ENCODE results near the gene AP1S3. TPM values are rescaled to one million over a fixed set of nuclear protein-coding genes. Genes with fewer than 3 reads are reported as not detected.
A peak's percentile ranks its signal among the peaks of the same experiment; 100 is the strongest.

Gene AP1S3
- total and polyA plus RNA-seq, 4 experiments from 2014 or later, result 0.96 to 2.6 (median 1.2) TPM

- Mint-ChIP-seq H3K4me1 (no peaks in the 10 kb centered on the region), H3K4me3 (no peak overlapping the region), H3K27me3 (no peaks in the 10 kb centered on the region), H3K9me3 (no peaks in the 10 kb centered on the region), H3K36me3 (peaks cover 17 to 32% of the 10 kb centered on the region in 2 donors), H3K27ac (peak overlapping the region in 1 of 7 donors; percentile 51)
- no peak for DNase-seq
- H3K36me3 ChIP-seq (ENCODE audit: insufficient read depth, low read length), result no peaks in the 10 kb centered on the region
- H3K9me3 ChIP-seq (ENCODE audit: control insufficient read depth in 1 of 2, low read length in 2 of 2), result no peaks in the 10 kb centered on the region
- no peaks in the 10 kb centered on the region for H3K4me1 ChIP-seq (ENCODE audit: insufficient read depth, low read length)
- CTCF ChIA-PET (ENCODE audit: partially characterized antibody), result no interaction called here
- POLR2A ChIA-PET (ENCODE audit: partially characterized antibody), result no interaction called here
- no peak overlapping the region for H3K27ac ChIP-seq (ENCODE audit: low read depth, low read length)
- no peak overlapping the region for H3K4me3 ChIP-seq (ENCODE audit: low read length in 2 of 2)
- H3K27me3 ChIP-seq (ENCODE audit: insufficient read depth, low read length), result no peaks in the 10 kb centered on the region
- intact Hi-C loops (cut with micrococcal nuclease), result no loop called here
Observed at GRCh38 chr2:223774193-223774592, 63.2 kb downstream of the AP1S3 start.

GRCh38 chr2:223772363-223772762 is 65.0 kb downstream of the AP1S3 start:
- Histone ChIP-seq H3K36me3 (ENCODE audit: insufficient read depth, low read length) (no peaks in the 10 kb centered on the region), H3K27me3 (ENCODE audit: insufficient read depth, low read length) (no peaks in the 10 kb centered on the region), H3K9me3 (ENCODE audit: control insufficient read depth in 1 of 2, low read length in 2 of 2) (no peaks in the 10 kb centered on the region), H3K4me1 (ENCODE audit: insufficient read depth, low read length) (no peaks in the 10 kb centered on the region), H3K27ac (ENCODE audit: low read depth, low read length) (no peak overlapping the region), H3K4me3 (ENCODE audit: low read length in 2 of 2) (no peak overlapping the region)
- H3K36me3 Mint-ChIP-seq, result peaks cover 17 to 35% of the 10 kb centered on the region in 2 donors
- POLR2A ChIA-PET (ENCODE audit: partially characterized antibody), result interaction anchor here (1.7 kb wide), 1 partner anchor 12 kb away, joined by 3 read pairs; no protein-coding TSS in a partner anchor
- no peak overlapping the region for H3K4me3 Mint-ChIP-seq
- intact Hi-C loops (cut with micrococcal nuclease), result no loop called here
- CTCF ChIA-PET (ENCODE audit: partially characterized antibody), result no interaction called here
- no peak overlapping the region for H3K27ac Mint-ChIP-seq
- peaks cover 0 to 1% (median 0%) of the 10 kb centered on the region in 4 donors for H3K4me1 Mint-ChIP-seq
- no peak for DNase-seq
- no peaks in the 10 kb centered on the region for H3K27me3 Mint-ChIP-seq
- no peaks in the 10 kb centered on the region for H3K9me3 Mint-ChIP-seq

GRCh38 chr2:223771475-223771874 is 65.9 kb downstream of the AP1S3 start:
- Histone ChIP-seq H3K27me3 (ENCODE audit: insufficient read depth, low read length) (no peaks in the 10 kb centered on the region), H3K4me3 (ENCODE audit: low read length in 2 of 2) (no peak overlapping the region), H3K4me1 (ENCODE audit: insufficient read depth, low read length) (no peaks in the 10 kb centered on the region), H3K27ac (ENCODE audit: low read depth, low read length) (no peak overlapping the region), H3K9me3 (ENCODE audit: control insufficient read depth in 1 of 2, low read length in 2 of 2) (no peaks in the 10 kb centered on the region), H3K36me3 (ENCODE audit: insufficient read depth, low read length) (no peaks in the 10 kb centered on the region)
- H3K36me3 Mint-ChIP-seq, result peaks cover 11 to 38% of the 10 kb centered on the region in 2 donors
- intact Hi-C loops (cut with micrococcal nuclease), result no loop called here
- ChIA-PET CTCF (ENCODE audit: partially characterized antibody) (interaction anchor here (1.1 kb wide), 1 partner anchor 9 kb away, joined by 5 read pairs; no protein-coding TSS in a partner anchor), POLR2A (ENCODE audit: partially characterized antibody) (interaction anchor here (1.7 kb wide), 1 partner anchor 11 kb away, joined by 3 read pairs; no protein-coding TSS in a partner anchor)
- no peaks in the 10 kb centered on the region for H3K27me3 Mint-ChIP-seq
- no peak for DNase-seq
- no peak overlapping the region for H3K27ac Mint-ChIP-seq
- no peak overlapping the region for H3K4me3 Mint-ChIP-seq
- peaks cover 0 to 3% (median 0%) of the 10 kb centered on the region in 8 donors for H3K9me3 Mint-ChIP-seq
- peaks cover 0 to 1% (median 0%) of the 10 kb centered on the region in 4 donors for H3K4me1 Mint-ChIP-seq

- Histone ChIP-seq H3K27me3 (ENCODE audit: insufficient read depth, low read length) (no peaks in the 10 kb centered on the region), H3K4me3 (ENCODE audit: low read length in 2 of 2) (no peak overlapping the region), H3K27ac (ENCODE audit: low read depth, low read length) (no peak overlapping the region), H3K36me3 (ENCODE audit: insufficient read depth, low read length) (no peaks in the 10 kb centered on the region), H3K9me3 (ENCODE audit: control insufficient read depth in 1 of 2, low read length in 2 of 2) (no peaks in the 10 kb centered on the region), H3K4me1 (ENCODE audit: insufficient read depth, low read length) (no peaks in the 10 kb centered on the region)
- Mint-ChIP-seq H3K9me3 (peaks cover 0 to 3% (median 0%) of the 10 kb centered on the region in 8 donors), H3K27me3 (no peaks in the 10 kb centered on the region), H3K4me3 (no peak overlapping the region), H3K27ac (no peak overlapping the region), H3K4me1 (peaks cover 0 to 1% (median 0%) of the 10 kb centered on the region in 4 donors), H3K36me3 (peaks cover 1 to 14% of the 10 kb centered on the region in 2 donors)
- no peak for DNase-seq
- intact Hi-C loops (cut with micrococcal nuclease), result no loop called here
- ChIA-PET CTCF (ENCODE audit: partially characterized antibody) (interaction anchor here (0.9 kb wide), 1 partner anchor 10 kb away, joined by 3 read pairs; no protein-coding TSS in a partner anchor), POLR2A (ENCODE audit: partially characterized antibody) (no interaction called here)
Observed at GRCh38 chr2:223768179-223768578, 69.2 kb downstream of the AP1S3 start.

GRCh38 chr2:223767341-223767740 is 70.0 kb downstream of the AP1S3 start:
- H3K27me3 ChIP-seq (ENCODE audit: insufficient read depth, low read length), result no peaks in the 10 kb centered on the region
- ChIA-PET POLR2A (ENCODE audit: partially characterized antibody) (no interaction called here), CTCF (ENCODE audit: partially characterized antibody) (no interaction called here)
- H3K27ac Mint-ChIP-seq, result peak overlapping the region in 1 of 7 donors; percentile 15
- peaks cover 0 to 1% (median 0%) of the 10 kb centered on the region in 4 donors for H3K4me1 Mint-ChIP-seq
- no peaks in the 10 kb centered on the region for H3K9me3 ChIP-seq (ENCODE audit: control insufficient read depth in 1 of 2, low read length in 2 of 2)
- no peaks in the 10 kb centered on the region for H3K27me3 Mint-ChIP-seq
- intact Hi-C loops (cut with micrococcal nuclease), result no loop called here
- H3K4me3 Mint-ChIP-seq, result no peak overlapping the region
- DNase-seq, result no peak
- H3K4me1 ChIP-seq (ENCODE audit: insufficient read depth, low read length), result no peaks in the 10 kb centered on the region
- peaks cover 0 to 3% (median 0%) of the 10 kb centered on the region in 8 donors for H3K9me3 Mint-ChIP-seq
- H3K27ac ChIP-seq (ENCODE audit: low read depth, low read length), result no peak overlapping the region
- H3K36me3 ChIP-seq (ENCODE audit: insufficient read depth, low read length), result no peaks in the 10 kb centered on the region
- peaks cover 1 to 12% of the 10 kb centered on the region in 2 donors for H3K36me3 Mint-ChIP-seq
- no peak overlapping the region for H3K4me3 ChIP-seq (ENCODE audit: low read length in 2 of 2)

GRCh38 chr2:223765221-223765785 is 72.1 kb downstream of the AP1S3 start:
- Histone ChIP-seq H3K36me3 (ENCODE audit: insufficient read depth, low read length) (no peaks in the 10 kb centered on the region), H3K4me3 (ENCODE audit: low read length in 2 of 2) (no peak overlapping the region), H3K27me3 (ENCODE audit: insufficient read depth, low read length) (no peaks in the 10 kb centered on the region), H3K4me1 (ENCODE audit: insufficient read depth, low read length) (peaks cover 15% of the 10 kb centered on the region), H3K27ac (ENCODE audit: low read depth, low read length) (no peak overlapping the region), H3K9me3 (ENCODE audit: control insufficient read depth in 1 of 2, low read length in 2 of 2) (no peaks in the 10 kb centered on the region)
- peaks cover 0 to 6% of the 10 kb centered on the region in 2 donors for H3K36me3 Mint-ChIP-seq
- intact Hi-C loops (cut with micrococcal nuclease), result no loop called here
- H3K27ac Mint-ChIP-seq, result no peak overlapping the region
- POLR2A ChIA-PET (ENCODE audit: partially characterized antibody), result no interaction called here
- DNase-seq, result no peak
- peaks cover 4 to 17% (median 13%) of the 10 kb centered on the region in 4 donors for H3K4me1 Mint-ChIP-seq
- H3K9me3 Mint-ChIP-seq, result peaks cover 0 to 3% (median 0%) of the 10 kb centered on the region in 8 donors
- no peaks in the 10 kb centered on the region for H3K27me3 Mint-ChIP-seq
- H3K4me3 Mint-ChIP-seq, result no peak overlapping the region
- CTCF ChIA-PET (ENCODE audit: partially characterized antibody), result interaction anchor here (1.0 to 1.6 kb wide), 2 partner anchors 11 to 15 kb away, joined by 3 read pairs; no protein-coding TSS in a partner anchor

GRCh38 chr2:223764796-223765195 is 72.6 kb downstream of the AP1S3 start:
- ChIA-PET POLR2A (ENCODE audit: partially characterized antibody) (no interaction called here), CTCF (ENCODE audit: partially characterized antibody) (interaction anchor here (1.0 to 1.6 kb wide), 2 partner anchors 11 to 16 kb away, joined by 3 read pairs; no protein-coding TSS in a partner anchor)
- Mint-ChIP-seq H3K36me3 (peaks cover 0 to 6% of the 10 kb centered on the region in 2 donors), H3K9me3 (peaks cover 0 to 3% (median 0%) of the 10 kb centered on the region in 8 donors), H3K4me1 (peaks cover 7 to 22% (median 15%) of the 10 kb centered on the region in 4 donors), H3K4me3 (no peak overlapping the region), H3K27me3 (no peaks in the 10 kb centered on the region), H3K27ac (no peak overlapping the region)
- DNase-seq, result no peak
- peaks cover 16% of the 10 kb centered on the region for H3K4me1 ChIP-seq (ENCODE audit: insufficient read depth, low read length)
- no peaks in the 10 kb centered on the region for H3K9me3 ChIP-seq (ENCODE audit: control insufficient read depth in 1 of 2, low read length in 2 of 2)
- H3K27ac ChIP-seq (ENCODE audit: low read depth, low read length), result no peak overlapping the region
- no peaks in the 10 kb centered on the region for H3K36me3 ChIP-seq (ENCODE audit: insufficient read depth, low read length)
- intact Hi-C loops (cut with micrococcal nuclease), result no loop called here
- no peaks in the 10 kb centered on the region for H3K27me3 ChIP-seq (ENCODE audit: insufficient read depth, low read length)
- no peak overlapping the region for H3K4me3 ChIP-seq (ENCODE audit: low read length in 2 of 2)

Measured in CD4-positive, alpha-beta memory T cell (primary cell).